ENCODE data around the gene WWOX. TPM values are rescaled to one million over a fixed set of nuclear protein-coding genes. Genes with fewer than 3 reads are reported as not detected.

The WWOX gene
- total RNA-seq, 1 donor from 2014 or later = 34.9 TPM

DNA sequence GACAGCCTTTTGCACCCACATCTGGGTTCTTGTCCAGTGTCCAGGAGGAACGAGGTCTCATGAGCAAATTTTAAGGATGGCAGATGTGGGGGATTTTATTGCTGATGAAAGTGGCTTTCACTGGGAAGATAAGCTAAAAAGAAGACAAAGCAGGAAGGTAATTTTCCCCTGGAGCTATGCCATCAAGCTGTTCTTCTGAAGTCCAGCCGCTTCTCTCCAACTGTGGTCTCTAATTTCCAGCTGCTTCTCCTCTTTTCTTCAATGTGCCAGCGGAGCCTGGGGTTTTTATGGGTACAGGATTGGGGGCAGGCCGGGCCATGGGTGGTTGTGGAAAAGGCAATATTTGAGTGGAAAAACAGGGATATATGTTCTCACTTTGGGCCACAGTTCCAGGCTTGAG, 430.8 kb downstream of the WWOX start:
- DNase-seq (ENCODE audit: low read depth) = no peak

DNA sequence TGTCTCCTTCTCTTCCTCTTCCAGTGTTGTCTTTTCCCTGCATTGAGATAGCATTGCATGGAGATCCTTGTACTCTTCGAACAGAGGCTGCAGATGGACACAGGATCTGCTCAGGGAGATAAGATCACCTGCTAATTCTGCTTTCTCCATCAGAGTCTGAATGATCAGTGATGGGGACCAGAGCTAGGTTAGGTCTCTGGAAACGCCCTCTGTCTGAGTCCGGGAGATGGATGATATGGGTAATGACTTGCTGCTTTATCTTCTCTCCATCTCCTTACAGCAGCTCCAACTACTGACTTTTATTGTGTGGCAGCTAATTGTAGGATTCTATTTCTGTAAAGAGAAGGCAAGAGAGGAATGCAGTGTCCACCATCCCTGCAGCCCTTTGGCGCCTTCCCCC, 435.6 kb downstream of the WWOX start:
- H3K4me3 ChIP-seq (ENCODE audit: low read depth, low read length) = no peak overlapping the region
- no peaks in the 10 kb centered on the region for H3K36me3 ChIP-seq (ENCODE audit: control insufficient read depth, insufficient read depth, low read length)
- DNase-seq (ENCODE audit: low read depth) = no peak
- TF ChIP-seq, protein P1, sequence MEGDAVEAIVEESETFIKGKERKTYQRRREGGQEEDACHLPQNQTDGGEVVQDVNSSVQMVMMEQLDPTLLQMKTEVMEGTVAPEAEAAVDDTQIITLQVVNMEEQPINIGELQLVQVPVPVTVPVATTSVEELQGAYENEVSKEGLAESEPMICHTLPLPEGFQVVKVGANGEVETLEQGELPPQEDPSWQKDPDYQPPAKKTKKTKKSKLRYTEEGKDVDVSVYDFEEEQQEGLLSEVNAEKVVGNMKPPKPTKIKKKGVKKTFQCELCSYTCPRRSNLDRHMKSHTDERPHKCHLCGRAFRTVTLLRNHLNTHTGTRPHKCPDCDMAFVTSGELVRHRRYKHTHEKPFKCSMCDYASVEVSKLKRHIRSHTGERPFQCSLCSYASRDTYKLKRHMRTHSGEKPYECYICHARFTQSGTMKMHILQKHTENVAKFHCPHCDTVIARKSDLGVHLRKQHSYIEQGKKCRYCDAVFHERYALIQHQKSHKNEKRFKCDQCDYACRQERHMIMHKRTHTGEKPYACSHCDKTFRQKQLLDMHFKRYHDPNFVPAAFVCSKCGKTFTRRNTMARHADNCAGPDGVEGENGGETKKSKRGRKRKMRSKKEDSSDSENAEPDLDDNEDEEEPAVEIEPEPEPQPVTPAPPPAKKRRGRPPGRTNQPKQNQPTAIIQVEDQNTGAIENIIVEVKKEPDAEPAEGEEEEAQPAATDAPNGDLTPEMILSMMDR (IDR thresholded peaks at IDR 0.05; ENCODE audit: insufficient read depth, low read length, poor library complexity, severe bottlenecking) = no peak
- H3K27me3 ChIP-seq (ENCODE audit: control insufficient read depth, insufficient read depth, low read length) = no peaks in the 10 kb centered on the region

More for the DNA sequence above, 430.8 kb downstream of the WWOX start:
- TF ChIP-seq, protein P1 (IDR thresholded peaks at IDR 0.05; ENCODE audit: insufficient read depth, low read length, poor library complexity, severe bottlenecking) = no peak
- Histone ChIP-seq H3K36me3 (ENCODE audit: control insufficient read depth, insufficient read depth, low read length) (no peaks in the 10 kb centered on the region), H3K27me3 (ENCODE audit: control insufficient read depth, insufficient read depth, low read length) (no peaks in the 10 kb centered on the region), H3K4me3 (ENCODE audit: low read depth, low read length) (no peak overlapping the region)

DNA sequence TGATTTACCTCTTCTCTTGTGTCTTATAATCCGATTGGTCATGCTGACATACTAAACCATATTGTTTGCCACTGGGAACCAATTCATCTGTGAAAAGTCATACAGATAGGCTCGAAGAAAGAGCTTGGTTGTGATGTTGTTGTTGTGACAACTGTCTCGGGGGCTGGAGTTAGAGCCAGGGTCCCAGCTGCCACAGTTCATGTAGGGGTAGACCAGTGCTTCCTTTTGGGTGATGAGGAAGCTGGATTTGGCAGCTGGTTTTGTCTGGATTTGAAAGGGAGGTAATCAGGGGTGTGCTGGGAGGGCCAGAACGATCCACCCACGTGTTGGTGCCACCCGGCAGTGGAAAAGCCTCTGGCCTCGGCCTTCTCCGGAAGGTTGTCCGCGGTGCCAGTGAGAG, 438.1 kb downstream of the WWOX start:
- Histone ChIP-seq H3K4me3 (ENCODE audit: low read depth, low read length) (no peak overlapping the region), H3K36me3 (ENCODE audit: control insufficient read depth, insufficient read depth, low read length) (no peaks in the 10 kb centered on the region), H3K27me3 (ENCODE audit: control insufficient read depth, insufficient read depth, low read length) (no peaks in the 10 kb centered on the region)
- TF ChIP-seq, protein P1 (IDR thresholded peaks at IDR 0.05; ENCODE audit: insufficient read depth, low read length, poor library complexity, severe bottlenecking) = no peak
- DNase-seq (ENCODE audit: low read depth) = no peak

DNA sequence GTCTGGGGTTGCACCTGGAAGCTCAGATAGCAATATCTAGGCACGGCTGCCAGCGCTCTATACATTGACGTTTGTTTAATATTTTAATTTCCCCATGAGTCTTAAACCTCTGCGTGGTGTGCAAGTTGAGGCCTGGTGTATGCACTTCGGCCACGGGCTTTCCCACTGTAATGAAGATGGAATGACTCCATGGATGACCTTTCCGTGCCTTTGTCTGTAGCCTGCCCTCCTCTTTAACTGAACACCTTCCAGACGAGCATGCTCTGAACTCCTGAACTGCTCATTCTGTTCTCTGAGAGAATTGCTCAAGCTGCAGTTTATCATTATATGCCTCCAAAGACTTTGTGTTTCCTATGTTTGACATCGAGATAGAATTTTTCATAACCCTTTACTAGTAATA, 438.8 kb downstream of the WWOX start:
- TF ChIP-seq, protein P1 (IDR thresholded peaks at IDR 0.05; ENCODE audit: insufficient read depth, low read length, poor library complexity, severe bottlenecking) = no peak
- no peaks in the 10 kb centered on the region for H3K27me3 ChIP-seq (ENCODE audit: control insufficient read depth, insufficient read depth, low read length)
- H3K36me3 ChIP-seq (ENCODE audit: control insufficient read depth, insufficient read depth, low read length) = no peaks in the 10 kb centered on the region
- no peak overlapping the region for H3K4me3 ChIP-seq (ENCODE audit: low read depth, low read length)
- no peak for DNase-seq (ENCODE audit: low read depth)

DNA sequence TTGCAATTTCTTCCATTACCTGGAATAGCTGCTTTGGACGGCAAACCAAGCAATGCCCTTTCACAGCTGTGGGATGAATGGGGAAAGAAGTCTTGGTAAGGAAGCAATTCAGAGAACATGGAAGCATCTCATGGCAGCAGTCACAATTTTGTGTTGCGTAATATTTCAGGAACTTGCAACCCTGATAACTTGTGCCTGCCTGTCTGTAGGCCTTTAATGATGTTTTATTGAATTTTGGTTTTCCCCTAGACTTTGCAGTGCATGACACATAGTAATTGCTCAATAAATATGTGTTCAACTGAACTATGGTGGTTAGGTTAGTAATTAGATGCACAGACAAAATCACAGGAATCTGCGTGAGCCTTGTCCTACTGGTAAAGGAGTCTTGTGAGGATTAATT, 439.5 kb downstream of the WWOX start:
- H3K27me3 ChIP-seq (ENCODE audit: control insufficient read depth, insufficient read depth, low read length) = no peaks in the 10 kb centered on the region
- TF ChIP-seq, protein P1 (IDR thresholded peaks at IDR 0.05; ENCODE audit: insufficient read depth, low read length, poor library complexity, severe bottlenecking) = no peak
- H3K4me3 ChIP-seq (ENCODE audit: low read depth, low read length) = no peak overlapping the region
- no peaks in the 10 kb centered on the region for H3K36me3 ChIP-seq (ENCODE audit: control insufficient read depth, insufficient read depth, low read length)
- no peak for DNase-seq (ENCODE audit: low read depth)

DNA sequence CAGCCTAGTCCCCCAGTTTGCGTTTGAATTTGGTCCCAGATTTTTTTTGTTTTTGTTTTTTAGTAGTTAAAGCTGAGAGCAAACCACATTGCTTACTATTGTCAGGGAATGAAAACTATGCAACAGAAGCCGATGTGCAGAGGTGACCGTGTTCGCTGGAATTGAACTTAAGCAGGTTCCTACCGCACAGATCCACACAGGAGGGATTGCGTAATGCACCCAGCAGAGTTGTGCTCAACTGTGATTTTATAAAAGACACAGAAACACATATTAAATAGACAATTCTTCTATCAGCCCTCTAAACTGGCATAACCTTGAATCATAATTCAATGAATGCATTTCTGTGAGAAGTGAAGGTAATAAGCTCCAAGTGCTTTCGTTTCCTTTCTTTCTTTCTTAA, 443.0 kb downstream of the WWOX start:
- Histone ChIP-seq H3K36me3 (ENCODE audit: control insufficient read depth, insufficient read depth, low read length) (no peaks in the 10 kb centered on the region), H3K27me3 (ENCODE audit: control insufficient read depth, insufficient read depth, low read length) (no peaks in the 10 kb centered on the region), H3K4me3 (ENCODE audit: low read depth, low read length) (no peak overlapping the region)
- no peak for DNase-seq (ENCODE audit: low read depth)
- TF ChIP-seq, protein P1 (IDR thresholded peaks at IDR 0.05; ENCODE audit: insufficient read depth, low read length, poor library complexity, severe bottlenecking) = no peak

Measured in kidney epithelial cell (primary cell).